SU-DHL-6 (cell line): ENCODE data around the gene ZNF248.

Experiments used
- EZH2phosphoT487 ChIP-seq: fragments of 200-600 bp; sonication (generic), shearing (Covaris generic); conservative IDR thresholded peaks from 2 replicates; pipeline ENCODE4 v1.6.1; 2018; ENCODE audit warnings: mild to moderate bottlenecking, antibody characterized with exemption, low read length, moderate library complexity, mixed read lengths
- TF ChIP-seq, protein P1 (sequence below): fragments of 200-600 bp; sonication (generic); IDR thresholded peaks from one replicate; pipeline ENCODE4 v1.5.1; 2017; ENCODE audit warnings: antibody characterized with exemption, mild to moderate bottlenecking, low read length, moderate library complexity; ENCODE audit not compliant: insufficient read depth, poor library complexity, severe bottlenecking

DNA sequence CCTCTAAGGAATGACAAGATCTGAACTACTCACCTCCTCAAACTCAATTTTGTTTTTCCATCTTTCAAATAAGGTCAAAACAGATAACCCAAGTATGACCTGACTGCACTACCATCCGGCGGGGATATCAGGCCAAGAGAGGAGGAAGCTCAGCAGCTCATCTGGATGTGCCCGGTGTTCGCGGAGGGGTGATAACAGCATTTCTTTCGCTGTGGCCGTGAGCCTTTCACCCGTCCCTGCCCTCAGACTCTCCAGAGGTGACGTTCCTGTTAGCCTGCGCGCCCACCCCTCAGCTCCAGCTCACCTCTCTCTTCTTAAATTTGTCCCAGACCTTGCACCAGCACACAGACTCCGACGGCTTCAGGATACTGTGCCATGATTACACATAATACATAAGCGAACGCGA lies 526 bp downstream of the ZNF248 start:
- TF ChIP-seq, protein P1, sequence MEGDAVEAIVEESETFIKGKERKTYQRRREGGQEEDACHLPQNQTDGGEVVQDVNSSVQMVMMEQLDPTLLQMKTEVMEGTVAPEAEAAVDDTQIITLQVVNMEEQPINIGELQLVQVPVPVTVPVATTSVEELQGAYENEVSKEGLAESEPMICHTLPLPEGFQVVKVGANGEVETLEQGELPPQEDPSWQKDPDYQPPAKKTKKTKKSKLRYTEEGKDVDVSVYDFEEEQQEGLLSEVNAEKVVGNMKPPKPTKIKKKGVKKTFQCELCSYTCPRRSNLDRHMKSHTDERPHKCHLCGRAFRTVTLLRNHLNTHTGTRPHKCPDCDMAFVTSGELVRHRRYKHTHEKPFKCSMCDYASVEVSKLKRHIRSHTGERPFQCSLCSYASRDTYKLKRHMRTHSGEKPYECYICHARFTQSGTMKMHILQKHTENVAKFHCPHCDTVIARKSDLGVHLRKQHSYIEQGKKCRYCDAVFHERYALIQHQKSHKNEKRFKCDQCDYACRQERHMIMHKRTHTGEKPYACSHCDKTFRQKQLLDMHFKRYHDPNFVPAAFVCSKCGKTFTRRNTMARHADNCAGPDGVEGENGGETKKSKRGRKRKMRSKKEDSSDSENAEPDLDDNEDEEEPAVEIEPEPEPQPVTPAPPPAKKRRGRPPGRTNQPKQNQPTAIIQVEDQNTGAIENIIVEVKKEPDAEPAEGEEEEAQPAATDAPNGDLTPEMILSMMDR: no peak
- TF ChIP-seq EZH2phosphoT487: no peak
